HCT116 (cell line): ENCODE results near the gene EEF1G.

Experiments
- CTCF ChIP-seq, 3 experiments: fragments of 200-600 bp in 1 of 3; sonication (generic) in 1 of 3; IDR thresholded peaks in 2 of 3; conservative IDR thresholded peaks in 1 of 3; 2 replicates each; pipeline ENCODE4 v1.5.1; 2012 to 2017; ENCODE audit warnings: low read depth in 2 of 3, low read length in 2 of 3, antibody characterized with exemption in 1 of 3, borderline replicate concordance in 1 of 3, control low read depth in 1 of 3, mild to moderate bottlenecking in 1 of 3, mixed read lengths in 1 of 3, mixed run types in 1 of 3, moderate library complexity in 1 of 3; ENCODE audit not compliant: insufficient read depth in 1 of 3
- EGR1 ChIP-seq: IDR thresholded peaks from 2 replicates; pipeline ENCODE4 v1.6.1; 2012; ENCODE audit warnings: low read depth
- EZH2 ChIP-seq: fragments of 200-600 bp; sonication (generic); IDR thresholded peaks from 2 replicates; pipeline ENCODE4 v1.6.1; 2017; ENCODE audit warnings: antibody characterized with exemption, mixed run types

- TF ChIP-seq EGR1 (no peak), EZH2 (no peak), CTCF (IDR thresholded peaks at IDR 0.05 in 2 of 3, conservative IDR thresholded peaks at IDR 0.05 in 1 of 3; ENCODE audit: borderline replicate concordance in 1 of 3, insufficient read depth in 1 of 3, low read depth in 2 of 3, low read length in 2 of 3) (no peak)
These were observed 4.8 kb upstream of the EEF1G start for GRCh38 chr11:62578541-62578940.
